SK-N-SH treated with all-trans-retinoic acid at 6 μM for 48 hours (cell line): ENCODE results near the gene IQCK.
A peak's percentile ranks its signal among the peaks of the same experiment; 100 is the strongest.

Experiments used
- ATAC-seq: fragments of 200-7000 bp; cut with Tn5 transposase; 3 replicates; pipeline ENCODE4 v1.9.1; 2020; ENCODE audit warnings: mild to moderate bottlenecking, moderate library complexity
- BACH2 ChIP-seq: fragments of 250-450 bp; sonication (Bioruptor Pico); IDR thresholded peaks from 2 replicates; pipeline ENCODE4 v1.9.0; 2021; ENCODE audit warnings: mild to moderate bottlenecking, borderline replicate concordance
- CREB5 ChIP-seq: fragments of 250-450 bp; sonication (Bioruptor Pico); IDR thresholded peaks from 2 replicates; pipeline ENCODE4 v1.5.1; 2020; ENCODE audit warnings: low read depth, mild to moderate bottlenecking, moderate library complexity
- CSDC2 ChIP-seq: fragments of 250-450 bp; sonication (Bioruptor Pico); IDR thresholded peaks from 2 replicates; pipeline ENCODE4 v1.5.0; 2020; ENCODE audit warnings: mild to moderate bottlenecking, moderate library complexity
- CSRNP3 ChIP-seq: fragments of 250-450 bp; sonication (Bioruptor Pico); IDR thresholded peaks from 2 replicates; pipeline ENCODE4 v1.5.1; 2021; ENCODE audit warnings: mild to moderate bottlenecking, moderate library complexity
- ESRRG ChIP-seq: fragments of 250-450 bp; sonication (Bioruptor Pico); IDR thresholded peaks from 2 replicates; pipeline ENCODE4 v1.6.1; 2021; ENCODE audit warnings: mild to moderate bottlenecking
- GLIS3 ChIP-seq: fragments of 250-450 bp; sonication (Bioruptor Pico); IDR thresholded peaks from 2 replicates; pipeline ENCODE4 v1.5.0; 2020; ENCODE audit warnings: mild to moderate bottlenecking, moderate library complexity
- ISL1 ChIP-seq: fragments of 250-450 bp; sonication (Bioruptor Pico); IDR thresholded peaks from 2 replicates; pipeline ENCODE4 v2.1.2; 2022; ENCODE audit warnings: mild to moderate bottlenecking, moderate library complexity
- OSR1 ChIP-seq: fragments of 250-450 bp; sonication (Bioruptor Pico); IDR thresholded peaks from 2 replicates; pipeline ENCODE4 v1.8.0; 2022; ENCODE audit warnings: moderate library complexity, mild to moderate bottlenecking, inconsistent platforms
- PATZ1 ChIP-seq: fragments of 250-450 bp; sonication (Bioruptor Pico); IDR thresholded peaks from 2 replicates; pipeline ENCODE4 v1.8.0; 2020; ENCODE audit warnings: mild to moderate bottlenecking, moderate library complexity, borderline replicate concordance
- POU6F1 ChIP-seq: fragments of 250-450 bp; sonication (Bioruptor Pico); IDR thresholded peaks from 2 replicates; pipeline ENCODE4 v1.8.0; 2021; ENCODE audit warnings: low read depth, mild to moderate bottlenecking, moderate library complexity, borderline replicate concordance
- PPARA ChIP-seq: fragments of 250-450 bp; sonication (Bioruptor Pico); IDR thresholded peaks from 2 replicates; pipeline ENCODE4 v1.5.0; 2020; ENCODE audit warnings: mild to moderate bottlenecking, borderline replicate concordance
- RARB ChIP-seq: fragments of 250-450 bp; sonication (Bioruptor Pico); IDR thresholded peaks from 2 replicates; pipeline ENCODE4 v1.8.0; 2021; ENCODE audit warnings: mild to moderate bottlenecking, moderate library complexity
- SNAI2 ChIP-seq: fragments of 250-450 bp; sonication (Bioruptor Pico); IDR thresholded peaks from 2 replicates; pipeline ENCODE4 v1.5.0; 2020; ENCODE audit warnings: mild to moderate bottlenecking, moderate library complexity
- TCF4 ChIP-seq: fragments of 250-450 bp; sonication (Bioruptor Pico); IDR thresholded peaks from 2 replicates; pipeline ENCODE4 v1.8.0; 2021; ENCODE audit warnings: mild to moderate bottlenecking, moderate library complexity, borderline replicate concordance
- TOX ChIP-seq: fragments of 250-450 bp; sonication (Bioruptor Pico); IDR thresholded peaks from 2 replicates; pipeline ENCODE4 v1.8.0; 2021; ENCODE audit warnings: mild to moderate bottlenecking, moderate library complexity, borderline replicate concordance
- TSHZ2 ChIP-seq: fragments of 250-450 bp; sonication (Bioruptor Pico); IDR thresholded peaks from 2 replicates; pipeline ENCODE4 v1.5.0; 2020; ENCODE audit warnings: mild to moderate bottlenecking, moderate library complexity
- ZC3H10 ChIP-seq: fragments of 250-450 bp; sonication (Bioruptor Pico); IDR thresholded peaks from 2 replicates; pipeline ENCODE4 v1.5.1; 2021; ENCODE audit warnings: mild to moderate bottlenecking, moderate library complexity
- ZFP3 ChIP-seq: fragments of 250-450 bp; sonication (Bioruptor Pico); IDR thresholded peaks from 2 replicates; pipeline ENCODE4 v1.5.0; 2020; ENCODE audit warnings: mild to moderate bottlenecking, moderate library complexity
- ZFP30 ChIP-seq: fragments of 450-650 bp; formaldehyde crosslinking; IDR thresholded peaks from 2 replicates; pipeline ENCODE4 v1.5.0; 2022; ENCODE audit warnings: mild to moderate bottlenecking, moderate library complexity
- ZNF565 ChIP-seq: fragments of 450-650 bp; formaldehyde crosslinking; conservative IDR thresholded peaks from 2 replicates; pipeline ENCODE4 v1.5.0; 2020; ENCODE audit warnings: low read depth, mild to moderate bottlenecking, moderate library complexity
- ZNF8 ChIP-seq: fragments of 450-650 bp; formaldehyde crosslinking; IDR thresholded peaks from 2 replicates; pipeline ENCODE4 v1.5.0; 2020; ENCODE audit warnings: mild to moderate bottlenecking, moderate library complexity

The IQCK gene

GRCh38 chr16:19896951-19897350 lies 178.9 kb downstream of the IQCK start:
- TF ChIP-seq ZFP3 (no peak), POU6F1 (CRISPR knock-in tag) (no peak), PATZ1 (CRISPR knock-in tag) (no peak), ZC3H10 (no peak), OSR1 (CRISPR knock-in tag) (no peak), ESRRG (CRISPR knock-in tag) (no peak), PPARA (no peak), TSHZ2 (CRISPR knock-in tag) (no peak), ZNF8 (no peak), GLIS3 (CRISPR knock-in tag) (no peak), ZNF565 (CRISPR knock-in tag) (no peak), ZFP30 (CRISPR knock-in tag) (no peak), BACH2 (CRISPR knock-in tag) (no peak), RARB (no peak), TOX (no peak), SNAI2 (CRISPR knock-in tag) (no peak), ISL1 (CRISPR knock-in tag) (no peak), CSDC2 (CRISPR knock-in tag) (no peak)

GRCh38 chr16:19898166-19898565 lies 180.1 kb downstream of the IQCK start:
- TF ChIP-seq TCF4 = no peak
- TF ChIP-seq PPARA = no peak
- no peak for TF ChIP-seq GLIS3 (CRISPR knock-in tag)
- no peak for TF ChIP-seq PATZ1 (CRISPR knock-in tag)
- TF ChIP-seq ESRRG (CRISPR knock-in tag) = no peak
- no peak for TF ChIP-seq ZNF8
- no peak for TF ChIP-seq RARB
- TF ChIP-seq TOX = no peak
- TF ChIP-seq OSR1 (CRISPR knock-in tag) = no peak
- TF ChIP-seq ZFP3 = no peak
- TF ChIP-seq POU6F1 (CRISPR knock-in tag) = no peak
- TF ChIP-seq SNAI2 (CRISPR knock-in tag) = no peak
- TF ChIP-seq, all 23 proteins: peak for 0
- ATAC-seq = no peak

More at GRCh38 chr16:19896951-19897350, 178.9 kb downstream of the IQCK start:
- no peak for ATAC-seq

- ATAC-seq = peak; percentile 91
- TF ChIP-seq ESRRG (CRISPR knock-in tag) (no peak), ZC3H10 (no peak), CSDC2 (CRISPR knock-in tag) (no peak), ZNF565 (CRISPR knock-in tag) (no peak), CSRNP3 (CRISPR knock-in tag) (no peak), TCF4 (no peak), CREB5 (no peak), ZNF8 (no peak), TSHZ2 (CRISPR knock-in tag) (no peak), TOX (no peak)
Observed at GRCh38 chr16:19898924-19899604, 181.0 kb downstream of the IQCK start.
